Gastrocnemius medialis (tissue), 4 donors: ENCODE data around the gene STRA6.

ENCODE experiments used
- POLR2A ChIP-seq, 2 donors: fragments of 450-650 bp; IDR thresholded peaks; one replicate each; pipeline ENCODE4 v1.6.1; 2017; ENCODE audit warnings: antibody characterized with exemption in 2 of 2, mild to moderate bottlenecking in 2 of 2, moderate library complexity in 2 of 2
- TF ChIP-seq, protein P1 (sequence below), 5 experiments: fragments of 450-650 bp in 3 of 5; fragments of 200-600 bp in 2 of 5; sonication (generic) in 2 of 5; IDR thresholded peaks in 4 of 5; conservative IDR thresholded peaks in 1 of 5; 1 replicate in 4 of 5; 2 replicates in 1 of 5; pipeline ENCODE4 v1.5.1; 2016 to 2019; ENCODE audit warnings: antibody characterized with exemption in 5 of 5, mild to moderate bottlenecking in 3 of 5, moderate library complexity in 3 of 5

DNA sequence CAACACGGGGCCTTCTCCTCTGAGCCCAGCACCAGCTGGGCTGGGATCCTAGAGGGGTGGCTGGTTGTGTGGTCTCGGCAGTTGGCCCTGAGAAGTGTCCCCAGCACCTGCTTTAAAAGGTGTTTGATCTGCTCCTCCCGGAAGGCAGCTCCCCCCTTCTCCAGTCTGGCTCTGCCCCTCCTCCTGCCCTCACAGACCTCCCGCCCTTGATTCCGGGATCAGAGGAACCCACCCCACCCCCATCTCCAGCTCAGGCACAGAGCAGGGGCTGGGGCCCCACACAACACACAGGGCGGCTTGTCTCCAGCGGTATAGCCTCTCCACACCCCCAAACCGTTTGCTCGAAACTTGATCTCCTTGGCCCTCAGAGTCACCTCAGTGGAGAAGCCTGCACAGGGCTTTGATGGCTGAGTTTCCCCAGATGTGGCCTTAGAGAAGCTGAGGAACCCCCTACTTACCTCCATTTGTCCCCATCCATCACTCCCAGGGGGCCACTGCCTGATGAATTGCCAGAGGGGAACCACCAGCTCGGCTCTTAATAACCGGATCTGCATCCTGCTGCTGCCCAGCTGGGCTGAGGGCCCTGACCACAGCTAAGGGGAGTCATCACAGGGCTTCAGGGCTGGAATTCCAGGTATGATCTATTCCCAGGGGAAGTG lies 6.4 kb upstream of the STRA6 start:
- TF ChIP-seq, protein P1, sequence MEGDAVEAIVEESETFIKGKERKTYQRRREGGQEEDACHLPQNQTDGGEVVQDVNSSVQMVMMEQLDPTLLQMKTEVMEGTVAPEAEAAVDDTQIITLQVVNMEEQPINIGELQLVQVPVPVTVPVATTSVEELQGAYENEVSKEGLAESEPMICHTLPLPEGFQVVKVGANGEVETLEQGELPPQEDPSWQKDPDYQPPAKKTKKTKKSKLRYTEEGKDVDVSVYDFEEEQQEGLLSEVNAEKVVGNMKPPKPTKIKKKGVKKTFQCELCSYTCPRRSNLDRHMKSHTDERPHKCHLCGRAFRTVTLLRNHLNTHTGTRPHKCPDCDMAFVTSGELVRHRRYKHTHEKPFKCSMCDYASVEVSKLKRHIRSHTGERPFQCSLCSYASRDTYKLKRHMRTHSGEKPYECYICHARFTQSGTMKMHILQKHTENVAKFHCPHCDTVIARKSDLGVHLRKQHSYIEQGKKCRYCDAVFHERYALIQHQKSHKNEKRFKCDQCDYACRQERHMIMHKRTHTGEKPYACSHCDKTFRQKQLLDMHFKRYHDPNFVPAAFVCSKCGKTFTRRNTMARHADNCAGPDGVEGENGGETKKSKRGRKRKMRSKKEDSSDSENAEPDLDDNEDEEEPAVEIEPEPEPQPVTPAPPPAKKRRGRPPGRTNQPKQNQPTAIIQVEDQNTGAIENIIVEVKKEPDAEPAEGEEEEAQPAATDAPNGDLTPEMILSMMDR (IDR thresholded peaks at IDR 0.05 in 4 of 5, conservative IDR thresholded peaks at IDR 0.05 in 1 of 5): no peak
- no peak for TF ChIP-seq POLR2A (IDR thresholded peaks at IDR 0.05)
